ENCODE results near the gene SUMO1.

DNA sequence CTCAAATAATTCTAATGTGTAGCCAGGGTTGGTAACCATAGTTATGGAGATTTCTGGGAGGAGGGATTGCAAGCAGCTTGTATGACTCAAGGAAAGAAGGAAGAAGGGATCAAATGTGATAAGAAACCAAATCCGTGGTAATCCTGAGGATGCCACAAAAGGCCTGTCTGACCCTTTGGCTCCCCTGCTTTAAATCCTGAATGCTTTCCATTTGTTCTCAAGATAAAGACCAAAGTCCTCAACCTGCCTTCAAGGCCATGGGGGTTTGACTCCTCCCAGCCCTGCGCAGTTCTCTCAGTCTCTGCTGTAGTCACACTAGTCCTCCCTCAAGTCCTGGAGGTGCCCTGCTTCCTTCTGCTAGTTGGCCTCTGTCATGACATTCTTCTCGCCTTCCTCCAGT, 74.0 kb downstream of the SUMO1 start:
- no peak for TF ChIP-seq POLR2A (IDR thresholded peaks at IDR 0.05)
- TF ChIP-seq, protein P1, sequence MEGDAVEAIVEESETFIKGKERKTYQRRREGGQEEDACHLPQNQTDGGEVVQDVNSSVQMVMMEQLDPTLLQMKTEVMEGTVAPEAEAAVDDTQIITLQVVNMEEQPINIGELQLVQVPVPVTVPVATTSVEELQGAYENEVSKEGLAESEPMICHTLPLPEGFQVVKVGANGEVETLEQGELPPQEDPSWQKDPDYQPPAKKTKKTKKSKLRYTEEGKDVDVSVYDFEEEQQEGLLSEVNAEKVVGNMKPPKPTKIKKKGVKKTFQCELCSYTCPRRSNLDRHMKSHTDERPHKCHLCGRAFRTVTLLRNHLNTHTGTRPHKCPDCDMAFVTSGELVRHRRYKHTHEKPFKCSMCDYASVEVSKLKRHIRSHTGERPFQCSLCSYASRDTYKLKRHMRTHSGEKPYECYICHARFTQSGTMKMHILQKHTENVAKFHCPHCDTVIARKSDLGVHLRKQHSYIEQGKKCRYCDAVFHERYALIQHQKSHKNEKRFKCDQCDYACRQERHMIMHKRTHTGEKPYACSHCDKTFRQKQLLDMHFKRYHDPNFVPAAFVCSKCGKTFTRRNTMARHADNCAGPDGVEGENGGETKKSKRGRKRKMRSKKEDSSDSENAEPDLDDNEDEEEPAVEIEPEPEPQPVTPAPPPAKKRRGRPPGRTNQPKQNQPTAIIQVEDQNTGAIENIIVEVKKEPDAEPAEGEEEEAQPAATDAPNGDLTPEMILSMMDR (IDR thresholded peaks at IDR 0.05), result no peak
- TF ChIP-seq POLR2AphosphoS5 (IDR thresholded peaks at IDR 0.05), result no peak
- TF ChIP-seq EP300 (IDR thresholded peaks at IDR 0.05), result no peak
